ENCODE data around the gene ABO. TPM values are rescaled to one million over a fixed set of nuclear protein-coding genes. Genes with fewer than 3 reads are reported as not detected.
"Not testable (repeated sequence)": the region's sequence is repeated elsewhere in the genome, so short reads cannot be mapped to it uniquely, and the experiment has no call there.

ABO gene
- total RNA-seq, 1 donor from 2014 or later = 1.7 TPM

DNA sequence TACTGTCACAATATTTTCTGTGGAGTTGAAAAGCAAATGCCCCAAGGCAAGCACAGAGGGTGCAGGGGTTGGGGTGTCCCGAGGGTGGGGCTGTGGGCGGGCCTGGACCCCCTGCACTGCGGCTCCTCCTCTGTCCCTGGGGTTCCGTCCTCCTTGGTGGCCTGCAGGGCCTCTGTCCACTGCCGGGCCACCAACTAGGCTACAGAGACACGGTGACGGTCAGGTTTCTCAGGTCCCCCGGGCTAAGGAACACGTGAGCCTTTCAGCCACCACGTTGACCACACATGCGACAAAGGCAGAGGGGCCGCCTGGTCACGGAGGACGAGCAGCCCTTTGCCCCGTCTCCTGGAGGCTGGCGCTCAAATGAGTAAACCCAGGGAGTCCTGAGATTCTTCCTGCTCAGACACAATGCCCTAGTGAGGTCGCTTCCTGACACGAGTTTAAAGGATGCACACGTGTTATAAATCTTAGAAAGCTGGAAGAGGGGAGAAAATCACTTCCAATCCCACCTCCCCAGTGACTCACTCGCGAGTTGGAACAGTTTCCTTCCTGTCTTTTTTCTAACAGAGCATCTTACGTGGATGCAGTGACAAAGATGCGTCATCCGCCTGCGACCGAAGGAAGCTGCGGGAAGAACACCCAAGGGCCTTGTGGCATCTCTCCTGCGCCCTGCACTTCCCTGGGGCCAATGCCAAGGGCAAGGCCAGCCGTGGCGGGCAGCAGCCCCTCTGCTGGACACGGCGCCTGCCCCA, 41.1 kb downstream of the ABO start:
- no peak for DNase-seq
- ATAC-seq = no peak
- intact Hi-C loops (cut with micrococcal nuclease) = no loop called here

DNA sequence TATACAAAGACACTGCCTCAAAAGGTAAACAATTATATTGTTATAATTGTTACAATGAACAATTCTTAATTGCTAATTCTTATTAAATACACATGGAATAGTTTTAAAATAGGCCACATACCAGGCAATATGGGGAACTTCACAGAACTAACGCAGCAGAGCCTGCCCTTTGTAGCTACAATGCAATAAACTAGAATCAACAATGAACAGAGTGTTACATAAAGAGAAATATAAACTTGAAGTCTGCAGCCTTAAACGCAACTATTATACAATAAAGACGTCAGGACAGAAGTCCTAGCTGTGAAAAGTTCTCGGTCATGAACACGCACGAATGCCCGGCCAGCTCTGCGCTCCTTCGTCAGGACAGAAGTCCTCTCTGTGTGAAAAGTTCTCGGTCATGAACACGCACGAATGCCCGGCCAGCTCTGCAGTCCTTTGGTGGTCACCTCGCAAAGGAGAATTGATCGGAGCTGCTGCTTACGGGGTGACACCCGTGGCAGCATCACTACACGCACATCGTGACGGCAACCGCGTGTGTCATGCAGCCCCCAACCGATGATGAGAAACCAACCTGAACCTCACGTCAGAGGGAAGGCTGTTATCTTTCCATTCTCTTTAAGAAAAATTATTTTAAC, 43.0 kb downstream of the ABO start:
- not testable (repeated sequence) for ATAC-seq

DNA sequence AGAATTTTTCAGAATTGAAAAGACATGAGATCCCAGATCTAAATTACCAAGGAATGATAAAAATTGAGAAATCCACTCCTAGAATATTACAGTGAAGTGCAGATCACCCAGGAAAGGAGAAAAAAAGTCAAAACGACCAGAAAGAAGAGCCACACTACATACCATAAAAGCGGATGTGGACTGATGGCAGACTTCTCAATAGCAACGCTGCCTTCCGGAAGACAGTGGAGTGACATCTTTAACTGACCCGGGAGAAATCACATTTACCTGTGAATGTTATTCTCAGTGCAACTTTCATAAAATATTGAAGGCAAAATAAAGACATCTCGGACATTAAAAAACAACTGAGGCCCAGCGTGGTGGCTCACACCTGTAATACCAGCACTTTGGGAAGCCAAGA, 44.5 kb downstream of the ABO start:
- intact Hi-C loops (cut with micrococcal nuclease); ATAC-seq; DNase-seq: not testable (repeated sequence)

More for the DNA sequence above, 43.0 kb downstream of the ABO start:
- DNase-seq; intact Hi-C loops (cut with micrococcal nuclease): not testable (repeated sequence)

DNA sequence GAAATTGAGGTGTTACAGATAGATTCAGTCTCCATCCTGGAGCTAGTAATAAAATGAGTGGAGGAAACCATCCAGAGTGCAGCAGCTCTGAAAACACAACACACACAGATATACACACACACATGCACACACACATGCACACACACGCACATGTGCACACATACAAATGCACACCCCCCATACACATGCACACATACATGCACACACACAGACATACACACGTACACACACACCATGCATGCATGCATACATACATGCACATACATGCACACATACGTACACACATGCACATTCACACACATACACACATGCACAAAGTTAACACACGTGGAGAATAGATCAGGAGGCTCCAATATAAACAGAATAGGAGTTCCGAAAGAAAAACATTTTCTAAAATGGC, 44.9 kb downstream of the ABO start:
- DNase-seq (no peak), ATAC-seq (no peak)
- intact Hi-C loops (cut with micrococcal nuclease) = no loop called here

DNA sequence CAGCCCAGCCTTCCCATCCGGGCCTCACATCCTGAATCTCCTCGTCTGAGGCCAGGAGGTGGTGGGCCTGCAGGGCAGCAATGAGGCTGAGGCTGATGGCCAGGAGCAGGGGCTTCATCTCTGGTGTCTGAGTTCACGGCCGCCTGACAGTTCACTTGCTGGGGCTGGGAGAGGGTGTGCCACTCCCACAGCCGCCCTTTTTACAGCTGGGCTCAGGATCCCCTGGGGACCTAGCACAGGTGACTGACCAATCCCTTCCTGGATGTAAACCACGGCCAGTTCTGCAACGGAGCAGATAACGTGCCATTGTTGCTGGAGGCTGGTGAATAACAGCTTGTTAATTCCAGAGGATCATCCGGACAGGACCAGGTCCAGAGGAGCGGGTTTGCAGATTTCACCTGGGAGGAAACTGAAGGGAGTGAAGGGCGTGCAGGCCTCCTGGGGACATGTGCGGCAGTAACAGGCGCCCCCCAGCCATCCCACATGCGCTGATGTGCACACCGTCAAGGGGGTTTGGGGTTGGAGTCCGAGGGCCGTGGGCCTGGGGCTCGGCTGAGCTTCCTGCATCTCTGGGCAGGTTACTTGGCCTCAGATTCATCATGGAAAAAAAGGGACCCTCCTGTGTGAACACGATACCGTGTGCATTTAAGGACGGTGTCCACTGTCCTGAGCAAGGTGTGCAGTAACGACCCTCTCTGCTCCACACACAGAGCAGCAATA, 46.4 kb downstream of the ABO start:
- DNase-seq; ATAC-seq; intact Hi-C loops (cut with micrococcal nuclease): not testable (repeated sequence)

DNA sequence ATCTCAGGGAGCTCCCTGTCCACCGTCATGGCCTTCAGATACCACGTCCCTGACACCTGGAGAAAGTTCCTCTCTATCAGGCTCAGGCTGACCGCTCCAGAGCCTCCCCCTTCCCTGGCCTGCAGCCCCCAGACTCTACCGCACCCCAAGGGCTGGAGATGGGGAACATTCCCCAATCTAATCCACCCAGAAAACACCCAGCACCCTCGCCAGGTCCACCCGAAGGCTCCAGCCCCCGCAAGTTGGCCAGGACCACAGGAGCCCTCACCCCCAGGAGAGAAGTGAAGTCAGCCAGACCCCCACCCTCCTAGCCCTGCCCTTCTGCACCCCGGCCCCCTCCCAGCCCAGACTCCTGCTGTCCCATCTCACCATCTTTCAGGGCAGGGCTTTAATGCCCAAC, 47.0 kb downstream of the ABO start:
- ATAC-seq; DNase-seq; intact Hi-C loops (cut with micrococcal nuclease): not testable (repeated sequence)

DNA sequence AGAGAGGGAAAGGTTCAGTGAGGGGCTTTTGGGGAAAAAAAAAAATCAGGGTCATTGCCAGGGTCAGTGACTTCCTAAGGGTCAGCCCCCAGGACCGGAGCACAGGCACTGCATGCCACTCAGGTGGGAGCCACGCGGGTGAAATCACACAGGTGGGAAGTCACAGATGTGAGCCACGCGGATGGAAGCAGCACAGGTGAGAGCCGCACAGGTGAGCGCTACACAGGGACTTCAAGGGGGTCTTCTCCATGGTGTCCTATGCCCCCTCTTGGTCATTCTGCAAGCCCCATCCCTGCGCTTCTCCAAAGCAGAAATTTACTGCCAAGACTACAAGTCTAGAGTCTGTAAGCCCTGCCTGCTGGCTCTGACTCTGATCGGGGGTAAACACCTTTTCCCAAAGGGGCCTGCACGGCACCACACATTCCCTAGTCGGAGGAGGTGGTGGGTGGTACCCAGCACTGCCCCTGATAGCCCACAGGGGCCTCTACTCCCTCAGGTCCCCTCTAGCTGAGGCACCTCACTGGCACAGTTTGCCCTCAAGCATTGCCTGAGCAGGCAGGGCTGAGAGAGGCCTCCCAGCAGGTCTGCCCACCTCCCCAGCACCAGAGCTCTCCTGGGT, 47.6 kb downstream of the ABO start:
- ATAC-seq (no peak), DNase-seq (no peak)
- intact Hi-C loops (cut with micrococcal nuclease) = no loop called here

DNA sequence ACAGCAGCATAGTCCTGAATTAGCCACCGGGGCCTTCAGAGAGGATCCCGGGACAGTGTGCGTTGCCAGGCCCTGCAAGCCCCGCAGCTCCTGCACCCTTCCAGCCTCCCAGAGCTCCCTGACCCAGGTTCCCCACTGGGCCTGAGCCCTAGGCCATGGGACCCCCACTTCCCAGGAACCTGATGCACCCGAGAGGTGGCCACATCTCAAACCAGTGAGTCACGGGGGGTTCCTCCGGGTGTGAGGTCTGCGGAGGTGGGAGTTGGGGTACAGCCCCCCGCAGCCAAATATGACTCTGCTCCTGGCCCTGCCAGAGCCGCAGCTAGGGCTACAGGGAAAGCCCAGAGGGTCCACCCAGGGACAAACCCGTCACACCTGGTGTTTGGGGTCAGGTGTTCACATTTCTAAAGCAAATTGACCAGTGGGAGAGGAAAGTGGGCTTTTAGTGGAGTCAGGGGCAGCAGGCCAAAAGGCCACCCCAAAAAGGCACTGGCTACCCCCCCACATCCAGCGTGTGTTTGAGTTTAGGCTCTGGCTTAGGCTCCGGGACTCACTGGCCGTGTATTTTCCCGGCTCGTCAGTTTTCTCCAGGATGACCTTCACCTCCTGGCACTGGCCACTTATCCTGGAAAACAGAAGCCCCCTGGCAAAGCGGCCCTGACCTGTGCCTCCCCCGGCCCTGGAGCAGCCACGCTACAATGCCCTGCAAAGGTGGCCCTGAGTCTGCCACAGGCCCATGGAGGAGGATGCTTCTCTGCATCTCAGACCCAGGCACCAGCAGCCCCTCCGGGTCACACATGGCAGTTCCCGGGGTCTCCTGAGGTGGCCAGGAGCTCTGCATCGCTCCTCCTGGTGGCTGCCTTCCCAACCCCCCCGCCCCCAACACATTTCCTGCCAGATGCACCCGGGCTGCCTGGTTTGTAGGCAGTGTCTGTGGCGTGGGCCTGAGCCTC, 48.5 kb downstream of the ABO start:
- no peak for ATAC-seq
- no peak for DNase-seq
- intact Hi-C loops (cut with micrococcal nuclease) = no loop called here

DNA sequence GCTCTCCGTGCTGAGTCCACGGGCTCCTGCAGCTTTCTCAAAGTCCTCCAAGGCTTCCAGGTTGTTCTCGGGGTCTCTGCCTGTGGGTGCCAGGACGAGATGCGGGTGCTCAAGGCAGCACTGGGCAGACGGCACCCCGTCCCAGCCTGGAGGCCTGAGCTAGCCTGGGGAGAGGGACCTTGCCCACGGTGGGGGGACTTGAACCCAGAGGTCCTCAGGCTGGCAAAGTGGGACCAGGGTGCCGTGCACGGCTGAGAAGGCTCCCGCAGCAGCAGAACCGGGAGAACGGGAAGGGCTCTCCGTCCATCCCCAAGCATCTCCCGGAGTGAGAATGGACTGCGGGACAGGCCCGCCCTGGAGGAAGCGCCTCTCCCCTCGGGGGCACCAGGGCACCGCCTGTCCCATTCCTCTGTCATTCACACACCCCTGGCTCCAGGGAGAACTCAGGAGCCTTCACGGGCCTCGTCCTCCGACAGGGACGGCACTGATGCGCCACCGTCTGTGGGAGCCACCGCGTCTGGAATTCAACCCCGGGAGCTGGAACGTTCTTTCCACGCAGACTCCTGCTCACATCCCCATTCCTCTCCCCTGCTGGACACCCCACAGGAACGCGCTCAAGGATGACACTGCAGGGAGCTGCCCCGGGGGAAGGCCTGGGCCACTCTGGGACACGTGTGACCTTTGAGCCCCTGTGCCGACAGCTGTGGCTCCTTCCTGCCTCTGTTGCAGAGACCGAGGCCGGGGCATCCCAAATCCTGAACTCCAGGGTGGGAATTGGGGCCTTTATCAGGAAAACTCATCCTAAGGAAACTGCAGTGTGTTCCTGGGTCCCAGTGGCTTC, 49.6 kb downstream of the ABO start:
- DNase-seq = peak; percentile 59
- peak; percentile 61 for ATAC-seq
- intact Hi-C loops (cut with micrococcal nuclease) = no loop called here

DNA sequence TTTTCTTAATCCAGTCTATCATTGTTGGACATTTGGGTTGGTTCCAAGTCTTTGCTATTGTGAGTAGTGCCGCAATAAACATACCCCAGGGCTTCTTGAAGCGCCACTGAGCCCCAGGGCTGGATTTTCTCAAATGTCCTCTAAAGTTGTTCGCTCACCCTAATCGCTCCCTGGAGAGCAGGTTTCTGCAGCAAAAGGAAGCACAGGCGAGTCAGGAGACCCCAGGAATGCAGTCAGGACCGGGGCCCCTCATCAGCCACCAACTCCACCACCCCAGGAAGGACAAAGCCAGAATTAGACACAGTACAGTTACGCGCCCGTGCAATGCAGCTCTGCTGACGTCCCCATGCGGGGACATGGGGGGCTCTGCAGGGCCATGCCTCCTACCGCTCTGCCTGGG, 50.2 kb downstream of the ABO start:
- DNase-seq (no peak), ATAC-seq (no peak)
- intact Hi-C loops (cut with micrococcal nuclease) = no loop called here

DNA sequence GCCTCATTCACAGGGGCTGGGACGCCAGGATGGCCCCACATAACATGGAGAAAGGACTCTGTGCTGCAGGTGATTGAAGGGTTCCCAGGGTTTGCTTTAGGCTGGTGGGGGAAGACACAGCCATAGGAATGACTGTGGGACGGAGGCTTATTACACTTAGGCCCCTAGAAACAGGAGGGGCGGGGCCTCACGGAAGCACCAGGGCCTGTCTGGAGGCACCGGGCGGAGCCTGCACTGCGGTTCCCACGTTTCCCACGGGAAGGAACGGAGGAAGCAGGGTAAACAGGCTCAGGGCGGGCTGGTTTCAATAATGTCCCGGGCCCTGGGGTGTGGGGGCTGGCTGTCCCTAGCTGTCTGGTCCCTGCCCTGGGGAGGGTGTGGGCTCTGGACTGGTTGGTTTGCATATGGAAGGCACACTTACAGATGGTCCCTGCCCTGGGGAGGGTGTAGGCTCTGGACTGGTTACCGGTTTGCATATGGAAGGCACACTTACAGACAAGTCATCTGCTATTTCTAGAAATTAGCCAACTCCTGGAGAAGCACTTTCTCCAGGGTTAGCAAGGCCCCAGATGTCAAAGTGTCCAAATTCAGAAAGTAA, 51.7 kb downstream of the ABO start:
- peak; percentile 72 for DNase-seq
- intact Hi-C loops (cut with micrococcal nuclease) = not testable (repeated sequence)
- peak; percentile 82 for ATAC-seq

DNA sequence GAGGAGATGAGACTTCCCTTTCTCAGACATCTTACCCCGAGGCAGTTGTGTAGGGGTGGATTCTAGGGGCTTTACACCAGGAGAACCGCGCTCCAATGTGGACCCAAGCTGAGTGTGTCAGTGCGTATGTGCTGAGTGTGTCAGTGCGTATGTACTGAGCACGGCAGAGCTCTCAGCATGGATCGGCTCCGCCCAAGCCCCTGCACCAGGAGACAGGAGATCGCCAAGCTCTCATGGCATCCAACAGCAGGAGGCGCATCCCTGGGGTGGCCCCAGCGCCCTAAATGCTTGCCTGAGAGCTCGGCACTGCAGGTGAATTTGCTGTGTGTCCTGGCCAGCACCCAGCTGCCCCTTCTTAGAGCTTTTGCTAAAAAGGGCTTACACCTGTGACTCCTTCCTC, 53.0 kb downstream of the ABO start:
- ATAC-seq; intact Hi-C loops (cut with micrococcal nuclease): not testable (repeated sequence)
- peak; percentile 22 for DNase-seq

DNA sequence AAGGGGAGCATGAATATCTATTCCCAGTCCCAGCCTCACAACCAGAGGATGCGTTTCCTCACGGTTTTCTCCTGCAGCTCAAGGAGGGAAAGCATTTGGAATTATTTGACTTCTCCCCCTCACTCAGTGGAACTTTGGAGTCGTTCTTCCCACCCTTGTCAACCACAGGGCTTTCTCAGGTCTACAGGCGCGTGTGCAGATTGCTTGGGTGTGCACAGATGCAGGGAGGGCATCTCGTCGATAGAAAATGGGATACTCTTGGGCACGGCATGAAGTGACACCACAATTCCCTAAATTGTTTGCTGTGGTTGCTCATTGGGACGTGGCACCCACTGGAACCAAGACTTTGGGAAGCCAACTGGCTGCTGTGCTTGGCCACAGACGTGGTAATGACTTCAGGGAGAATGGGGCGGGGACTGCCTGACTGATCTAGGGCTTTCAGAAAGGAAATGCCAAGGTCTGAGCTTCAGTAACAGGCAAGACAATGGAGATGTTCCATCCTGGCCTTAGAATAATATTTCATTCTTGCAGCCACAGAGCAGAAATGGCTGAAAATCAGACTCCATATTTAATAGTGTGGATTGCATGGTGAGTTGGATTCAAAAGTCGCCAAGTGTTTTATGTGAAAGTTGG, 53.7 kb downstream of the ABO start:
- DNase-seq = no peak
- intact Hi-C loops (cut with micrococcal nuclease) = no loop called here
- no peak for ATAC-seq

DNA sequence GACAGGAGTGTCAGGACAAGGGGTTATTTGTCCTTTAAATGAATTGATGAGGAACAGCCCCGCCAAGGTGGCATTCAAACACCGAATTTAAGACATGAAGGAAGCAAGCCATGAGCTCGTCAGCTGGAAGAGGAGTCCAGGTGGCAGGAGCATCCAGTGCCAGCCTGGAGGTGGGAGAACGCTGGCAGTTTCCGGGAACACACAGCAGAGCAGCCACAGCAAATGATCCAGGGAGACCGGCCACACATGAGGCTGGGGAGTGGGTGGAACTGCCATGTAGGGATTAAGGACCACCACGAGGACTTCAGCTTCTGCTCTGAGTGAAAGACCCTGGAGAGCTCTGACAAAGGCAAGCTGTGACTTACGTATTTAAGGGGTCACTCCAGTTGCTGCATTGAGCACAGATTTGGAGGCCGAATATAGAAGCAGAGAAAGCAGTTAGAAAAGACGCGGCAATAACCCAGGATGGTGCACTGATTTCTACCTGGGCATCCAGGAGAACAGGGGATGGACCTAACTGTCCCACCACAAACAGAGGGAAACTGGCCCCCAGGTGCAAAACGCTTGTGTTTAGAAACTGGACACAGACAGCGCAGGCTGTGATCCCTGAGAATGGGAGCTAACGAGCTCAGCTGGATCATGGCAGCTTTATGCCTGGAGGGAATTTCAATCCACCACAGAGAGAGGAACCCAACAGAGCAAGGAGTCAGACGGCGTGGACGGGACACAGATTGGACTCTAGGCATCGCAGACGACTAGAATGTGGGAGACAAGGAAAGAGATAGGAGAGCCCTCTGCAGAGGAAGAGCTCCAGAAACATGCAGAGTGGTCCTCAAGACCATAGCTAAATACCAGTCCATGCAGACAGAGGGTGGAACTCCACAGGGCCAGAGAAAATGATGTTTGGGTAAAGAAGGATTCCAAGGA, 56.7 kb downstream of the ABO start:
- ATAC-seq; DNase-seq; intact Hi-C loops (cut with micrococcal nuclease): not testable (repeated sequence)

DNA sequence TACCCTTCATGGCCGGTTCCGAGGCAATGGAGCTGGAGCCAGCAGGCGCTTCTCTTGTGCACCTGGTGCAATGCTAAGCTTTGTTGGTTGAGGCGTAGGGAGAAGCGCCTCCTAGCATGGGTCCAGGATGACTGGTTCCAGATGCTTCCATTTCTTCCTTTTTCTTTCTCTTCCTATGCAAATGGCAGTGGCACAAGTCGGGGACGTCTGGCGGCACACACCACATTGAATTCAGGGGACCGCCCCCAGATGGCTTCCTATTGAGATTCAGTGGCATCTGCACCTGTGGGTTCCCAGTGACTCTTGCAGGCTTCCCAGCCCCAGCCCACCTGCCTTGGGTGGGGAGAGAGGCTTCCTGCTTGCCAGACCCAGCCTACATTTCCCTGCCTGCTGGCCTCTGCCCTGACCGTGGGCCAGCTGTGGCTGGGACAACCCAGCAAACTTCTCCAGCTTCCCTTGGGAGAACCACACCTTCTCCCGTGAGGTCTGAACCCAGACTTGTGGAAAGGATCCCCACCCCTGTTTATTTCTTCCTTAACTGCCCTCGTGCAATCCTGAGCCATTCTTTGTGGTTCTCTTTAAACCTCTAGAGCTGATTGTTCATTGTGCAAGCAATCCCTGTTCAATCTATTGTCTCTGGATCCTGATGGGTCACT, 57.5 kb downstream of the ABO start:
- ATAC-seq; DNase-seq; intact Hi-C loops (cut with micrococcal nuclease): not testable (repeated sequence)
